Liver (tissue), 9 donors: ENCODE measurements around the gene GPC1. TPM values are rescaled to one million over a fixed set of nuclear protein-coding genes. Genes with fewer than 3 reads are reported as not detected.
A peak's percentile ranks its signal among the peaks of the same experiment; 100 is the strongest.
"Not testable (repeated sequence)": the region's sequence is repeated elsewhere in the genome, so short reads cannot be mapped to it uniquely, and the experiment has no call there.

Experiments
- DNase-seq: peaks from one replicate; pipeline ENCODE4 v3.0.0-alpha.2; 2017; ENCODE audit warnings: low spot score
- H3K27ac ChIP-seq, 2 donors: one replicate each; pipeline ENCODE4 v1.7.0; 2013; ENCODE audit warnings: inconsistent platforms in 2 of 2, low read length in 2 of 2, control low read depth in 1 of 2, low read depth in 1 of 2, mild to moderate bottlenecking in 1 of 2
- H3K27me3 ChIP-seq, 4 donors: one replicate each; pipeline versions ENCODE4 v1.6.1 to v1.7.0; 2013; ENCODE audit warnings: low read length in 3 of 4, inconsistent platforms in 1 of 4, mild to moderate bottlenecking in 1 of 4, moderate library complexity in 1 of 4; ENCODE audit not compliant: control insufficient read depth in 4 of 4, insufficient read depth in 4 of 4
- H3K36me3 ChIP-seq, 4 donors: one replicate each; pipeline versions ENCODE4 v1.6.1 to v1.7.0; 2013; ENCODE audit warnings: low read length in 3 of 4, mild to moderate bottlenecking in 3 of 4, low read depth in 1 of 4, moderate library complexity in 1 of 4; ENCODE audit not compliant: control insufficient read depth in 4 of 4, insufficient read depth in 3 of 4
- H3K4me1 ChIP-seq, 4 donors: one replicate each; pipeline versions ENCODE4 v1.6.1 to v1.7.0; 2013; ENCODE audit warnings: low read length in 3 of 4, mild to moderate bottlenecking in 3 of 4, moderate library complexity in 1 of 4; ENCODE audit not compliant: control insufficient read depth in 4 of 4, insufficient read depth in 4 of 4
- H3K4me3 ChIP-seq, 3 donors: one replicate each; pipeline versions ENCODE4 v1.6.1 to v1.7.0; 2013; ENCODE audit warnings: low read length in 3 of 3, control low read depth in 1 of 3, low read depth in 1 of 3, mild to moderate bottlenecking in 1 of 3
- H3K9ac ChIP-seq, 2 donors: one replicate each; pipeline ENCODE4 v1.7.0; 2013; ENCODE audit warnings: low read length in 2 of 2, mild to moderate bottlenecking in 2 of 2, moderate library complexity in 2 of 2, control low read depth in 1 of 2, low read depth in 1 of 2
- H3K9me3 ChIP-seq, 4 donors: one replicate each; pipeline versions ENCODE4 v1.6.1 to v1.7.0; 2013; ENCODE audit warnings: low read length in 3 of 4; ENCODE audit not compliant: control insufficient read depth in 4 of 4
- EGR1 ChIP-seq, 2 donors: IDR thresholded peaks; 2 replicates each; pipeline ENCODE4 v1.6.1; 2016 to 2018; ENCODE audit warnings: antibody characterized with exemption in 2 of 2, low read depth in 2 of 2
- FOXA1 ChIP-seq: IDR thresholded peaks from 2 replicates; pipeline ENCODE4 v1.6.1; 2016; ENCODE audit warnings: antibody characterized with exemption
- HNF4A ChIP-seq, 2 donors: conservative IDR thresholded peaks; 2 replicates each; pipeline ENCODE4 v1.6.1; 2016; ENCODE audit warnings: antibody characterized with exemption in 2 of 2, mild to moderate bottlenecking in 2 of 2
- JUND ChIP-seq, 2 donors: IDR thresholded peaks; 2 replicates each; pipeline ENCODE4 v1.6.1; 2016; ENCODE audit warnings: antibody characterized with exemption in 2 of 2
- NR2F2 ChIP-seq: IDR thresholded peaks from 2 replicates; pipeline ENCODE4 v1.6.1; 2016; ENCODE audit warnings: antibody characterized with exemption
- RAD21 ChIP-seq, 2 donors: IDR thresholded peaks; 2 replicates each; pipeline ENCODE4 v1.6.1; 2016; ENCODE audit warnings: antibody characterized with exemption in 2 of 2, mild to moderate bottlenecking in 2 of 2
- RXRA ChIP-seq, 2 donors: IDR thresholded peaks; 2 replicates each; pipeline ENCODE4 v1.6.1; 2017 to 2018; ENCODE audit warnings: antibody characterized with exemption in 2 of 2, mild to moderate bottlenecking in 1 of 2
- SP1 ChIP-seq: IDR thresholded peaks from 2 replicates; pipeline ENCODE4 v1.6.1; 2018; ENCODE audit warnings: antibody characterized with exemption, mild to moderate bottlenecking
- TAF1 ChIP-seq: conservative IDR thresholded peaks from 2 replicates; pipeline ENCODE4 v1.6.1; 2016; ENCODE audit warnings: antibody characterized with exemption, mild to moderate bottlenecking
- WGBS: extraction: QIAGEN DNeasy Blood & Tissue Kit; methylation state at CpG from one replicate; pipeline ENCODE4 v1.1.7; 2013; 5-methylcytosine and 5-hydroxymethylcytosine counted together
- polyA plus RNA-seq, 2 donors: library from polyadenylated mRNA; stranded (reverse) in 1 of 2; unstranded in 1 of 2; fragments of 200-250 nt in 1 of 2; fragments of >200 nt in 1 of 2; fragmentation: Nextera tagmentation in 1 of 2; extraction: Ambion mirVana in 1 of 2; gene quantifications; one replicate each; pipeline versions ENCODE4 v1.2.1 to v1.2.3, GENCODE V29; 2013 to 2015
- total RNA-seq, 2 donors: library from RNA; depleted of rRNA; stranded (reverse); fragments of >200 nt; gene quantifications; one replicate each; pipeline ENCODE4 v1.2.3, GENCODE V29; 2014
- TF ChIP-seq, protein P1 (sequence below): IDR thresholded peaks from 2 replicates; pipeline ENCODE4 v1.6.1; 2016; ENCODE audit warnings: antibody characterized with exemption
- TF ChIP-seq, protein P2 (sequence below): fragments of 150-350 bp; IDR thresholded peaks from 2 replicates; pipeline ENCODE4 v1.5.1; 2017; ENCODE audit warnings: improper control_type of control experiment, low read depth, low read length; ENCODE audit not compliant: missing input control
- TF ChIP-seq, protein P3 (sequence below): IDR thresholded peaks from 2 replicates; pipeline ENCODE4 v1.6.1; 2016; ENCODE audit warnings: antibody characterized with exemption, mild to moderate bottlenecking
- donor health status: healthy.
- donor health status: healthy.
- donor health status: healthy.
- donor health status: healthy.
- donor health status: healthy.

Gene GPC1
- total and polyA plus RNA-seq, 4 donors: 3.2 to 41.0 (median 9.1) TPM

DNA sequence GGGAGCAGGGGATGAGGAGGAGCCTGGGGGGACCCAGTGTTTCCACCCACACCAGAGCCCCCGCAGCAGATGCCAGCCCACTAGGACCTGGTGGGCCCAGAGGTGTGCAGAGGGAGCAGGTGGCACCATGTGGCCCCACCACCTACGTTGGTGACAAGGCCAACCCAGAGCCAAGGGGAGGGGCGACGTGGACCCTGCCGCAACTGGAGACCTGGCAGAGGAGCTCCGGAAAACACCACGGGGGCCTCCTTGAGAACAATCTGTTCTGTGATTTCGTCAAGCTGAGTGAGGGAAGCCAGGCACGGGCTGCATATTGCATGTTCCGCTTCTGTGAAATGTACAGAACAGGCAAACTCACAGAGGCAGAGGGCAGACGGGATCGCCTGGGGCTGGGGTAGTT lies 49.1 kb upstream of the GPC1 start:
- TF ChIP-seq RXRA (IDR thresholded peaks at IDR 0.05) (no peak), FOXA1 (no peak)
- no peaks in the 10 kb centered on the region for H3K4me1 ChIP-seq
- WGBS: 90% methylated on average over 12 of the region's 12 CpGs
- no peak overlapping the region for H3K9ac ChIP-seq
- H3K36me3 ChIP-seq: no peaks in the 10 kb centered on the region
- no peak overlapping the region for H3K27ac ChIP-seq
- DNase-seq: no peak
- no peaks in the 10 kb centered on the region for H3K9me3 ChIP-seq
- H3K4me3 ChIP-seq: no peak overlapping the region
- no peaks in the 10 kb centered on the region for H3K27me3 ChIP-seq

DNA sequence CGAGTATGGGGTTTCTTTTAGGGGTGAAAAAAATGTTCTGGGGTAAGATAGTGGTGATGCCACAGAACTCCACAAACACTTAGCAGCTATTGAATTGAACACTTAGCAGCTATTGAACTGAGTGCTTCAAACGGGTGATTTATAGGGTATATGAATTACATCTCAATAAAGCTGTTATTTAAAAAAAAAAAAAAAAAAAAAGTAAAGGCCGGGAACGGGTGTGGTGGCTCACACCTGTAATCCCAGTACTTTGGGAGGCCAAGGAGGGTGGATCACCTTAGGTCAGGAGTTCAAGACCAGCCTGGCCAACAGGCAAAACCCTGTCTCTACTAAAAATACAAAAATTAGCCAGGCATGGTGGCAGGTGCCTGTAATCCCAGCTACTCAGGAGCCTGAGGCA lies 48.7 kb upstream of the GPC1 start:
- not testable (repeated sequence) for DNase-seq, H3K4me1 ChIP-seq, H3K4me3 ChIP-seq, H3K27ac ChIP-seq, H3K9me3 ChIP-seq, H3K9ac ChIP-seq, H3K36me3 ChIP-seq, H3K27me3 ChIP-seq
- 84% methylated on average over 4 of the region's 4 CpGs for WGBS

DNA sequence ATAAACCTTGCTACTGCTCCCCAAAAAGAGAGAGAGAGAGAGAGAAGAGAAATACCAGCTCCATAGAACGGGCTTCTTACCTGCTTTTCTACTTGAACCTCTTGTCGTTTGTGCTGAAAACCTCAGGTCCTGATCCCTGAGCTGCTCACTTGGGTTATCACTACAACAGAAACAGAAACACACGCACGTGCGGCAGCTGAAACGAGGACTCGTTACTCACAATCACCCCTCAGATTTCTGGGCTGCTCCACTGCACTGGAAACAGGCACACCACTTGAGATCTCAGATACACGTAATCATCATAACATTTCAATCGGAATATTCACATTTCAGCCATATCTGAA lies 48.2 kb upstream of the GPC1 start:
- no peaks in the 10 kb centered on the region for H3K36me3 ChIP-seq
- H3K4me1 ChIP-seq: no peaks in the 10 kb centered on the region
- H3K9me3 ChIP-seq: no peaks in the 10 kb centered on the region
- H3K27ac ChIP-seq: no peak overlapping the region
- 84% methylated on average over 9 of the region's 9 CpGs for WGBS
- no peak overlapping the region for H3K9ac ChIP-seq
- no peak for DNase-seq
- H3K27me3 ChIP-seq: no peaks in the 10 kb centered on the region
- no peak overlapping the region for H3K4me3 ChIP-seq
- TF ChIP-seq SP1 (no peak), RXRA (IDR thresholded peaks at IDR 0.05) (no peak), FOXA1 (no peak)
- TF ChIP-seq, protein P1, sequence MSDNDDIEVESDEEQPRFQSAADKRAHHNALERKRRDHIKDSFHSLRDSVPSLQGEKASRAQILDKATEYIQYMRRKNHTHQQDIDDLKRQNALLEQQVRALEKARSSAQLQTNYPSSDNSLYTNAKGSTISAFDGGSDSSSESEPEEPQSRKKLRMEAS: no peak
- TF ChIP-seq, protein P2, sequence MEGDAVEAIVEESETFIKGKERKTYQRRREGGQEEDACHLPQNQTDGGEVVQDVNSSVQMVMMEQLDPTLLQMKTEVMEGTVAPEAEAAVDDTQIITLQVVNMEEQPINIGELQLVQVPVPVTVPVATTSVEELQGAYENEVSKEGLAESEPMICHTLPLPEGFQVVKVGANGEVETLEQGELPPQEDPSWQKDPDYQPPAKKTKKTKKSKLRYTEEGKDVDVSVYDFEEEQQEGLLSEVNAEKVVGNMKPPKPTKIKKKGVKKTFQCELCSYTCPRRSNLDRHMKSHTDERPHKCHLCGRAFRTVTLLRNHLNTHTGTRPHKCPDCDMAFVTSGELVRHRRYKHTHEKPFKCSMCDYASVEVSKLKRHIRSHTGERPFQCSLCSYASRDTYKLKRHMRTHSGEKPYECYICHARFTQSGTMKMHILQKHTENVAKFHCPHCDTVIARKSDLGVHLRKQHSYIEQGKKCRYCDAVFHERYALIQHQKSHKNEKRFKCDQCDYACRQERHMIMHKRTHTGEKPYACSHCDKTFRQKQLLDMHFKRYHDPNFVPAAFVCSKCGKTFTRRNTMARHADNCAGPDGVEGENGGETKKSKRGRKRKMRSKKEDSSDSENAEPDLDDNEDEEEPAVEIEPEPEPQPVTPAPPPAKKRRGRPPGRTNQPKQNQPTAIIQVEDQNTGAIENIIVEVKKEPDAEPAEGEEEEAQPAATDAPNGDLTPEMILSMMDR: no peak

DNA sequence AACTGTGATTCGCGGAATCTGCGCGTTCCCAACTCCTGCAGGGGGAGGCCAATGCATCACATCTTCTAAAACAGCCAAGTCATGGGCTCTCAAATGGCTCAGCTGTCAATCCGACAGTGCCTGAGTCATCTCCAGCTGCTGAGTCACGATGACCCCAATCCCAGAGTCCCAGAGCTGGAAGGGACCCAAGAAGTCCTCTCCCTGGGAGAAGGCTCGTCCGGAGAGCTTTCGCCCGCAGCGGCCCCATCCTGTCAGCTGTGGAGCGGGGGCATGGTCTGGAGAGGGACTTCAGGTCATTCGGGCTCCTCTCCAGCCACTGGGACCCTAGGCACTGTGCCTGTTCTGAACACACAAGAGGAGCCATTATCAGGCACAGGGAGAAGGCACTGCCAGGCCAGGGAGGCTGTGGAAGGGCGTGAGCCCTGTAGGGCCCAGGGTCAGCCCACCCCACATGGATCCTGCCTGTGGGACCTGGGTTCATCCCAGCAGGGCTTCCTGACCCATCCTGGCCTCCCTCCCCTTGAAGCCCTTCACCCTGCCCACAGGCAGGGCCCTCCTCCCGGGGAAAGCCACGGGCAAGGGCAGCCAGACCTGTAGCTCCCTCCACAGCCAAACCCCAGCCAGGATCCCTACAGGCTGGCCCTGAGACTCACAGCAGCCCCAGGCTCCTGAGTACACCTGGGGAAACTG lies 47.6 kb upstream of the GPC1 start:
- Histone ChIP-seq H3K27me3 (no peaks in the 10 kb centered on the region), H3K9ac (no peak overlapping the region), H3K4me3 (no peak overlapping the region), H3K4me1 (no peaks in the 10 kb centered on the region), H3K36me3 (no peaks in the 10 kb centered on the region), H3K9me3 (no peaks in the 10 kb centered on the region), H3K27ac (peak overlapping the region in 1 of 2 donors; percentile 25)
- WGBS: 80% methylated on average over 16 of the region's 16 CpGs
- no peak for TF ChIP-seq HNF4A (conservative IDR thresholded peaks at IDR 0.05)
- peak; percentile 85 to 86 for TF ChIP-seq JUND (IDR thresholded peaks at IDR 0.05)
- peak; percentile 54 for TF ChIP-seq NR2F2
- TF ChIP-seq RAD21 (IDR thresholded peaks at IDR 0.05): no peak
- TF ChIP-seq FOXA1: no peak
- TF ChIP-seq, protein P3, sequence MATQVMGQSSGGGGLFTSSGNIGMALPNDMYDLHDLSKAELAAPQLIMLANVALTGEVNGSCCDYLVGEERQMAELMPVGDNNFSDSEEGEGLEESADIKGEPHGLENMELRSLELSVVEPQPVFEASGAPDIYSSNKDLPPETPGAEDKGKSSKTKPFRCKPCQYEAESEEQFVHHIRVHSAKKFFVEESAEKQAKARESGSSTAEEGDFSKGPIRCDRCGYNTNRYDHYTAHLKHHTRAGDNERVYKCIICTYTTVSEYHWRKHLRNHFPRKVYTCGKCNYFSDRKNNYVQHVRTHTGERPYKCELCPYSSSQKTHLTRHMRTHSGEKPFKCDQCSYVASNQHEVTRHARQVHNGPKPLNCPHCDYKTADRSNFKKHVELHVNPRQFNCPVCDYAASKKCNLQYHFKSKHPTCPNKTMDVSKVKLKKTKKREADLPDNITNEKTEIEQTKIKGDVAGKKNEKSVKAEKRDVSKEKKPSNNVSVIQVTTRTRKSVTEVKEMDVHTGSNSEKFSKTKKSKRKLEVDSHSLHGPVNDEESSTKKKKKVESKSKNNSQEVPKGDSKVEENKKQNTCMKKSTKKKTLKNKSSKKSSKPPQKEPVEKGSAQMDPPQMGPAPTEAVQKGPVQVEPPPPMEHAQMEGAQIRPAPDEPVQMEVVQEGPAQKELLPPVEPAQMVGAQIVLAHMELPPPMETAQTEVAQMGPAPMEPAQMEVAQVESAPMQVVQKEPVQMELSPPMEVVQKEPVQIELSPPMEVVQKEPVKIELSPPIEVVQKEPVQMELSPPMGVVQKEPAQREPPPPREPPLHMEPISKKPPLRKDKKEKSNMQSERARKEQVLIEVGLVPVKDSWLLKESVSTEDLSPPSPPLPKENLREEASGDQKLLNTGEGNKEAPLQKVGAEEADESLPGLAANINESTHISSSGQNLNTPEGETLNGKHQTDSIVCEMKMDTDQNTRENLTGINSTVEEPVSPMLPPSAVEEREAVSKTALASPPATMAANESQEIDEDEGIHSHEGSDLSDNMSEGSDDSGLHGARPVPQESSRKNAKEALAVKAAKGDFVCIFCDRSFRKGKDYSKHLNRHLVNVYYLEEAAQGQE: no peak
- TF ChIP-seq TAF1: no peak
- TF ChIP-seq EGR1 (IDR thresholded peaks at IDR 0.05; ENCODE audit: low read depth in 2 of 2): no peak
- no peak for TF ChIP-seq SP1
- DNase-seq: no peak
